Measurements from ENCODE around the gene MRGPRD.

DNA sequence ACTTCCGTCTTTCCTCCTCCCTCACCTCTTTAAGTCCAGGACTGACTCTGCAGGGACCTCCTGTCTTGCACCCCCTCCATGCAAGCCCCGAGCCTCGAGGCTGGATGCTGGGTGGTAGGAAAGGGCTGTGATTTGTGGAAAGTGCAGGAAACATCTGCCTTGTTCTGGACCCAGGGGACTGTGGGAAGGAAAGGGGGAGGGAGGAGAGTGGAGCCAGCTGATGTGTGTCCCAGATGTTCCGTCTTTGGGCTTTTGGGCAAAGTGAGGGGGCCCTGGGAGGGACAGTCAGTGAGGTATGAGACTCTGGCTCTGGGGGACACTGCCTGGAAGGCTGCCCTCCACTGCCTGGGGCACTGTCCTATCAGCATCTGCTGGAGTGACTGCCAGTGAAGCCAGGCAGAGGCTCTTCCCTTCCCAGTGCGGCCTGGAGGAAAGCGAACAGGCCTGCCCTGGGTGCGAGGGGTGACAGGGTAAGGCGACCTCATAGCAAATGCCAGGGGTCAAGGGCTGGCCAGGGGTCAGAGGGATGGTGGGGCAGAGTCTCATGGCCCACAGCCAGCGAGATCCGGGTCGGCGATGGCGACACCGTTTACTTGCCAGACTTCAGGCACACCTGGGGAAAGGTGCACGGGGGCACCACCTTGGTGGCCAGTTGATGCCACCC, 1.7 kb downstream of the MRGPRD start:
- TF ChIP-seq POLR2A (IDR thresholded peaks at IDR 0.05) = no peak
- TF ChIP-seq, protein P1, sequence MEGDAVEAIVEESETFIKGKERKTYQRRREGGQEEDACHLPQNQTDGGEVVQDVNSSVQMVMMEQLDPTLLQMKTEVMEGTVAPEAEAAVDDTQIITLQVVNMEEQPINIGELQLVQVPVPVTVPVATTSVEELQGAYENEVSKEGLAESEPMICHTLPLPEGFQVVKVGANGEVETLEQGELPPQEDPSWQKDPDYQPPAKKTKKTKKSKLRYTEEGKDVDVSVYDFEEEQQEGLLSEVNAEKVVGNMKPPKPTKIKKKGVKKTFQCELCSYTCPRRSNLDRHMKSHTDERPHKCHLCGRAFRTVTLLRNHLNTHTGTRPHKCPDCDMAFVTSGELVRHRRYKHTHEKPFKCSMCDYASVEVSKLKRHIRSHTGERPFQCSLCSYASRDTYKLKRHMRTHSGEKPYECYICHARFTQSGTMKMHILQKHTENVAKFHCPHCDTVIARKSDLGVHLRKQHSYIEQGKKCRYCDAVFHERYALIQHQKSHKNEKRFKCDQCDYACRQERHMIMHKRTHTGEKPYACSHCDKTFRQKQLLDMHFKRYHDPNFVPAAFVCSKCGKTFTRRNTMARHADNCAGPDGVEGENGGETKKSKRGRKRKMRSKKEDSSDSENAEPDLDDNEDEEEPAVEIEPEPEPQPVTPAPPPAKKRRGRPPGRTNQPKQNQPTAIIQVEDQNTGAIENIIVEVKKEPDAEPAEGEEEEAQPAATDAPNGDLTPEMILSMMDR (IDR thresholded peaks at IDR 0.05) = no peak
- TF ChIP-seq POLR2AphosphoS5 (IDR thresholded peaks at IDR 0.05) = no peak
